ENCODE results near the gene MED8. TPM values are rescaled to one million over a fixed set of nuclear protein-coding genes. Genes with fewer than 3 reads are reported as not detected.
A peak's percentile ranks its signal among the peaks of the same experiment; 100 is the strongest.

Gene MED8
- total RNA-seq, 2 donors from 2014 or later = 39.2 to 51.3 TPM

DNA sequence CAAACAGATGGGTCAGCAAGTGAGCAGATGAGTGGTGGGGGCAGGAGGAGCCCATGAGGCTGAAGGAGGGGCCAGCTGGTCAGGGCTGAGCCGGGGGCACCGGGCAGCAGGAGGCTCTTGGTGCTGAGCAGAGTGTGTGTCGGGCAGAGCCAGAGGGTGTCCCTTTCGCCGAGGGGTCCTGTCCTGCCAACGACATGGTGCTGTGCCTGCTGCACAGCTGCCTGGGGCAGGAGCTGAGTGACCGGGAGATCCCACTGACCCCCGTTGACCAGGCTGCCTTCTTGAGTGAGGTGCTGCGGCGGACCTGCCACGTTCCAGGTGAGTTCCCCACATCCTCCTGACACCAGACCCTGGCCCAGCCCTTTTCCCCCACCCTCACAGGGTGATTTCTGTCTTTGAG, 36.6 kb upstream of the MED8 start:
- Histone ChIP-seq H3K4me1 (no peaks in the 10 kb centered on the region), H3K27ac (no peak overlapping the region), H3K9me3 (no peaks in the 10 kb centered on the region), H3K27me3 (no peaks in the 10 kb centered on the region), H3K9ac (ENCODE audit: low read depth in 2 of 2, low read length in 2 of 2) (no peak overlapping the region), H3K36me3 (peaks cover 60% of the 10 kb centered on the region), H3K4me3 (no peak overlapping the region)
- TF ChIP-seq, protein P1, sequence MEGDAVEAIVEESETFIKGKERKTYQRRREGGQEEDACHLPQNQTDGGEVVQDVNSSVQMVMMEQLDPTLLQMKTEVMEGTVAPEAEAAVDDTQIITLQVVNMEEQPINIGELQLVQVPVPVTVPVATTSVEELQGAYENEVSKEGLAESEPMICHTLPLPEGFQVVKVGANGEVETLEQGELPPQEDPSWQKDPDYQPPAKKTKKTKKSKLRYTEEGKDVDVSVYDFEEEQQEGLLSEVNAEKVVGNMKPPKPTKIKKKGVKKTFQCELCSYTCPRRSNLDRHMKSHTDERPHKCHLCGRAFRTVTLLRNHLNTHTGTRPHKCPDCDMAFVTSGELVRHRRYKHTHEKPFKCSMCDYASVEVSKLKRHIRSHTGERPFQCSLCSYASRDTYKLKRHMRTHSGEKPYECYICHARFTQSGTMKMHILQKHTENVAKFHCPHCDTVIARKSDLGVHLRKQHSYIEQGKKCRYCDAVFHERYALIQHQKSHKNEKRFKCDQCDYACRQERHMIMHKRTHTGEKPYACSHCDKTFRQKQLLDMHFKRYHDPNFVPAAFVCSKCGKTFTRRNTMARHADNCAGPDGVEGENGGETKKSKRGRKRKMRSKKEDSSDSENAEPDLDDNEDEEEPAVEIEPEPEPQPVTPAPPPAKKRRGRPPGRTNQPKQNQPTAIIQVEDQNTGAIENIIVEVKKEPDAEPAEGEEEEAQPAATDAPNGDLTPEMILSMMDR (IDR thresholded peaks at IDR 0.05) = no peak
- DNase-seq = no peak
- intact Hi-C loops (cut with DNase I) = no loop called here

DNA sequence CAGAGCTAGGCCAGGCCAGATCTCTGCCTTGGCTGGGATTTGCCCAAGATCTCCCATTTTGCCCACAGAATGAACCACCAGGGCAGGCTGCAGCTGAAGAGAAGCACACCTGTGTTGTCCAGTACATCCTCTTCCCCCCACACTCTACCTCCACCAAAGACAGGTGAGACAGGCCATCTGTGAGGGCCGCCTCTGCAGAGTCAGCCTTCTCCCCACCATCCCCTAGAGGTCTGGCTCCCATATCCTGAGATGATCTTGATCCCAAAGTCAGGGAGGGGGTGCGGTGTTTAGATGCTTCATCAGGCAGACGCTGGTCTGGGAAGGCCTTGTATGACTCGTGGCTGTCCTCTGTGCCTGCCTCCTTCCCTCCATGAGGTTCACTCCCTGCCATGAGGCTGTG, 35.4 kb upstream of the MED8 start:
- intact Hi-C loops (cut with DNase I) = no loop called here
- no peaks in the 10 kb centered on the region for H3K27me3 ChIP-seq
- no peak for DNase-seq
- H3K27ac ChIP-seq = no peak overlapping the region
- peaks cover 52% of the 10 kb centered on the region for H3K36me3 ChIP-seq
- no peak overlapping the region for H3K9ac ChIP-seq (ENCODE audit: low read depth in 2 of 2, low read length in 2 of 2)
- no peaks in the 10 kb centered on the region for H3K4me1 ChIP-seq
- no peaks in the 10 kb centered on the region for H3K9me3 ChIP-seq
- H3K4me3 ChIP-seq = no peak overlapping the region
- TF ChIP-seq, protein P1 (IDR thresholded peaks at IDR 0.05) = no peak

DNA sequence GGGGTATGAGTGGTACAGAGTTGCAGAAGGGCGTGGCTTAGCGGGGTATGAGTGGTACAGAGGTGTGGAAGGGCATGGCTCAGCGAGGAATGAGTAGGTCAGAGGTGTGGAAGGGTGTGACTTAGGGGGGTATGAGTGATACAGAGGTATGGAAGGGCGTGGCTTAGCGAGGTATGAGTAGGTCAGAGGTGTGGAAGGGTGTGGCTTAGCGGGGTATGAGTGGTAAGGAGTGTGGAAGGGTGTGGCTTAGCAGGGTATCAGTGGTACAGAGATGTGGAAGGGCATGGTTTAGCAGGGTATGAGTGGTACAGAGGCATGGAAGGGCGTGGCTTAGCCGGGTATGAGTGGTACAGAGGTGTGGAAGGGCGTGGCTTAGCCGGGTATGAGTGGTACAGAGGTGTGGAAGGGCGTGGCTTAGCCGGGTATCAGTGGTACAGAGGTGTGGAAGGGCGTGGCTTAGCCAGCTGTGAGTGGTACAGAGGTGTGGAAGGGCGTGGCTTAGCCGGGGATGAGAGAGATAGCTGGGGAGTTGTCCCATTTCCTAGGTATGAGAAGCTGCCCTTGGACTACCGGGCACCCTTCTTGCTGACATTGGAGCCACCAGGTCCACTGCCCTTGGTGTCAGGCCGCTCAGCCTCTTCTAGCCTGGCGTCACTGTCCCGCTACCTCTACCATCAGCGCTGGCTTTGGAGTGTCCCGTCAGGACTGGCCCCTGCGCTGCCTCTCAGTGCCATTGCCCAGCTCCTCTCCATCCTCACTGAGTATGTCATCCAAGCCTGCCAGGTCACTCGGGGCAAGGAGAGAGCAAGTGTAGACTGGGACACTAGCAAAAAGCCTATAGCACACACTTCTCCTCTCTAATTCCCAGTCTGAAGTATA, 34.3 kb upstream of the MED8 start:
- peak; percentile 53 for DNase-seq
- Histone ChIP-seq H3K36me3 (peaks cover 47% of the 10 kb centered on the region), H3K4me3 (no peak overlapping the region), H3K9ac (ENCODE audit: low read depth in 2 of 2, low read length in 2 of 2) (no peak overlapping the region), H3K27me3 (no peaks in the 10 kb centered on the region), H3K9me3 (no peaks in the 10 kb centered on the region), H3K27ac (no peak overlapping the region), H3K4me1 (no peaks in the 10 kb centered on the region)
- TF ChIP-seq, protein P1 (IDR thresholded peaks at IDR 0.05) = no peak
- intact Hi-C loops (cut with DNase I) = no loop called here

DNA sequence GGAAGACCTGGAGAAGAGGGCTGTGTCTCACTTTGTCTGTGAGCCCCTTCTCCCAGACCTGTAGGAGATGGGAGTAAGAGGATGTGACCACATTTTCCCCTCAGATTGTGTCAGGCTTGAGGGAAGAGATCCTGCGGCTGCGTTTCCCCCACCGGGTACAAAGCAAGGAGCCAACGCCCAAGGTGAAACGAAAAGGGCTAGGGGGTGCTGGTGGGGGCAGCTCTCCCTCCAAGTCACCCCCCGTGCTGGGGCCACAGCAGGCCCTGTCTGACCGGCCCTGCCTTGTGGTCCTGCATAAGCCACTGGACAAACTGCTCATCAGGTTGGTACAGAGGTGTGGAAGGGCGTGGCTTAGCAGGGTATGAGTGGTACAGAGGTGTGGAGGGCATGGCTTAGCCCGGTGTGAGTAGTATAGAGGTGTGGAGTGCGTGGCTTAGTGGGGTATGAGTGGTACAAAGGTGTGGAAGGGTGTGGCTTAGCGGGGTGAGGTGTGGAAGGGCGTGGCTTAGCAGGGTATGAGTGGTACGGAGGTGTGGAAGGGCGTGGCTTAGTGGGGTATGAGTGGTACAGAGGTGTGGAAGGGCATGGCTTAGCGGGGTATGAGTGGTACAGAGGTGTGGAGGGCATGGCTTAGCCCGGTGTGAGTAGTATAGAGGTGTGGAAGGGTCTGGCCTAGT, 33.5 kb upstream of the MED8 start:
- intact Hi-C loops (cut with DNase I) = no loop called here
- no peaks in the 10 kb centered on the region for H3K9me3 ChIP-seq
- H3K9ac ChIP-seq (ENCODE audit: low read depth in 2 of 2, low read length in 2 of 2) = no peak overlapping the region
- H3K4me1 ChIP-seq = no peaks in the 10 kb centered on the region
- peaks cover 40% of the 10 kb centered on the region for H3K36me3 ChIP-seq
- TF ChIP-seq, protein P1 (IDR thresholded peaks at IDR 0.05) = no peak
- DNase-seq = no peak
- no peak overlapping the region for H3K4me3 ChIP-seq
- H3K27ac ChIP-seq = no peak overlapping the region
- H3K27me3 ChIP-seq = no peaks in the 10 kb centered on the region

DNA sequence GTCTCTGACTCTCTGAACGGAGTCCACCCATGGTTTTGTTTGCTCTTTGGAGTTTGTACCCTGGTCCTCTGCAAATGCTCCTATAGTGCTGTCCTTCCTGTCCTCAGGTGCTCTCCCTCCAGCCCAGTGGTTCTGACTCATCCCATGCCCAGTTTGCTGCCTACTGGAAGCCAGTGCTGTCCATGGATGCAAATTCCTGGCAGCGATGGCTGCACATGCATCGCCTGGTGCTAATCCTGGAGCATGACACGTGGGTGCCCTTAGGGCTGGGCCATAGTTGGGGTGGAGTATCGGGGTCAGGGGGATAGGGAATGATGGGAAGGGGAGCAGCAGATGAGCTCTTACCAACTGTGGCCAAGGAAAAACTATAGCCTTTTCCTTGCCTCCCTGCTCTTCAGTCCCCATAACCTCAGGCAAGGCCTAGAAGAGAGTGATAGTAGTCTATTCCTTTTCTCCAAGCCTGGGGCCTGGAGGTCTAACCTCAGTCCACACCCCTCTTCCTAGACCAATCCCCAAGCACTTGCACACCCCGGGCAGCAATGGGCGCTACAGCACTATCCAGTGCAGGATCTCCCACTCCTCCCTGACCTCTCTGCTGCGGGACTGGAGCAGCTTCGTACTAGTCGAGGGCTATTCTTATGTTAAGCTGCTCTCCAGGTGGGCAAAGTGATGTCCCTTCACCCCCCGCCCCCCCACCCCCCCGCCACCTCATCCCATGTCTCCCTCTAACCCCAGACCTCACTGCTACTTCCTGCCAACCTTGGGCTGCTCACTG, 32.6 kb upstream of the MED8 start:
- Histone ChIP-seq H3K9me3 (no peaks in the 10 kb centered on the region), H3K27ac (no peak overlapping the region), H3K36me3 (peaks cover 32% of the 10 kb centered on the region), H3K4me1 (no peaks in the 10 kb centered on the region), H3K9ac (ENCODE audit: low read depth in 2 of 2, low read length in 2 of 2) (no peak overlapping the region), H3K27me3 (no peaks in the 10 kb centered on the region), H3K4me3 (no peak overlapping the region)
- intact Hi-C loops (cut with DNase I) = no loop called here
- TF ChIP-seq, protein P1 (IDR thresholded peaks at IDR 0.05) = no peak
- no peak for DNase-seq

Measured in colonic mucosa (tissue), 4 donors.